HG03139 (cell line): ENCODE measurements around the gene ST6GALNAC3.
"Not testable (repeated sequence)": the region's sequence is repeated elsewhere in the genome, so short reads cannot be mapped to it uniquely, and the experiment has no call there.

ENCODE experiments used
- ATAC-seq: cut with Tn5 transposase; IDR thresholded peaks from one replicate; pipeline ENCODE4 v1.9.1; 2021; ENCODE audit not compliant: unreplicated experiment

The ST6GALNAC3 gene

DNA sequence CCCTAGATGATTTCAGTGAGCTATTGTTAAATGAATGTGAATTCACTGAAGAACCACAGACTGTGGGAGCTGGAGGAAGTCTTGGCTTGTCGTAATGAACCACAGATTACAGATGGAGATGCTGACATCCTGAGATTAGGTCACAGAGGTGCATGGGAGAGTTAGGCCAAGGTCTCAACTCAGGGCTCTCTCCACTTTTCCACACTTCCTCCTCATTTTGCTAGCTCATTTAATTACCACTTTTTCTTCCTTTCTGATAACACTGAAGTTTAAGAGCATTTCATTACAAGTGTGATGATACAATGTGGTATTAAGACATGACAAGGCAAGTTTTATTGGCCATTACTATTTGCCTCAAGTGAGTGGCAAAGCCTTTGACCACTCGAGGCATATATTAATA lies 30.8 kb downstream of the ST6GALNAC3 start:
- no peak for ATAC-seq

DNA sequence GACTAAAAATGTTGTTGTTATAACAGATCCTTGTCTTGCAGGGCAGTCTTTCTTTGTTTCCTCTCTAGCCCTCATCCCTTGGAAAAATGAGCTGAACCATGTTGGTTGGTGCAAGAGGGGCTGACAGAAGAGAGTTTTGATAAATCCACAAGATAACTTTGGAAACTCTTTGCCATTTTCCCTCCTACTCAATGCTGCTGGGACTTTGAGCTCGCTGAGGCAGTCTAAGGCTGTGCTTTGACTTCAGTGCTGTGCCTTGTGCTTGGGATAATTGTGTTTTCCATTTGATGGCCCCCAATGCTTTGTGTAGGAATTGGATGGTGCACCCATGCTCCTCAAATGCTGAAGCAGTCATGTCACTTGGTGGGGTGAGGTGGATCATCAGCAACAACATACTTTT lies 31.7 kb downstream of the ST6GALNAC3 start:
- no peak for ATAC-seq

DNA sequence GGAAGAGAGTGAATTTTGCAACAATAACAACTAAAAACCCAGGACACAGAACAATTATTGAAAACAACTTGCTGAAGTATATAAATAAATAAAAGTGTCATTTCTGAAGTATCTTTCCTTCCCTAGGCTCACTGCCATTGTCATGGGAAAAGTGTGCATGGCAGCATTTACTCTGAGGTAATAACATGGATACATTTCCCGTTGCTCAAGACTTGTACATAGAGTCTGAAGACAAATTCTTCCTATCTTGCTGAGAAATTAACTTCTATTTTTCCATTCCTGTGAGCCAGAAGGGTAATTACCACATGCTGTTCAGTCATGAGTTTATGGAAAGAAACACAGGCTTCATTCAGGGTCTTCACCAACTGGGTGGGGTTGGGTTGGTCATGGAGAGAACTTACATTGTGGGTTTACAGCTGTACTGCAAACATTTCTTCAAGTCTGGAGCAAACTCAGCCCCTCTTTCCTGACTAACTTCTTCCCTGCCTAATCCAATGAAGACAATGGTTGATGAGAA lies 32.2 kb downstream of the ST6GALNAC3 start:
- no peak for ATAC-seq

DNA sequence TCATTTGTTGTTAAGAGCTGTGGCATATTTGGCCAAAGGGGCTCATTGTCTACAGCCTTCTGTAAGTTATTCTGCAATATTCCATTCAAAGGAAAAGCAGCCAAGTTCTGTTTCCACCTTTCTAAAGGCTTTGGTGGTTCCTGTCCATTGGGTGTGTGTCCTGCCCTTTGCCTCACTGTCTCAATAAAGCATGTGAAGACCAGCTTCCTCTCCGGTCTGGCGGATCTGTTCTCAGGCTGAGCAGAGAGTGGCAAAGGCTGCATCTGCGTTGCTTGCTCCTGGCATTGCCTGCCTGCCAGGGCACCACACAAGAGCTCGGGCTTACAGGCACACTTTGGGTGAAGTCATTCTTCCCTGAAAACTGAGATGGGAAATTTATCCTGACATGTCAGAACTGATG lies 34.9 kb downstream of the ST6GALNAC3 start:
- no peak for ATAC-seq

DNA sequence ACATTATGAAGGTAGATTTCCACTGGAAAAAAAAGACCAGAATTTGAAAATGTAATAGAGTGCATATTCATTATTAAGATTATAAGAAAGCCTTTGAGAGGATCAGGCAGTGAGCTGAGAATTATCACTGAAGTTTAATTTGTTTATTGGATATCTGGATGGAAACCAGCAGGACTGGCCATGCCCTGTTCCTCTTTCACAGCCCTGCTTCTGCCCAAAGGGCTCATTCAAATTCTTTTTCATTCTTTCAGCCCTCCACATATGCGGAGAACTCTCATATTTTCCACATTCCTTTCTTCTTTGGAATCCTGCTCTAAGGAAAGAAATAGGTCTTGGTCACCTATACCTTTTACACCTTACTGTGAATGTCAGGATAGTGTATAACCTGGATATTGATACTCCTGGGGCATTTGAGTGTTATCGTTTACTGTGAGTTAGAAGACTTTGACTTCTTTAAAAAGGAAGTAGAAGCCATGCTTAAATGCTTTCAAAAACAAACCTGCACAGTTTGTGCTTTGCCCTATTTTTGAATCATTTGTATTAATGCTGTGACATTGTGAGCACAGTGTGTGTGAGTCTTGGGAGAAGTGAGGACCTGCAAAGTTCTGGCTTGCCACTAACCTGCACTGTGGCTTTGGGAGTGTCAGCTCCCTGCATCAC lies 35.5 kb downstream of the ST6GALNAC3 start:
- ATAC-seq, result no peak

DNA sequence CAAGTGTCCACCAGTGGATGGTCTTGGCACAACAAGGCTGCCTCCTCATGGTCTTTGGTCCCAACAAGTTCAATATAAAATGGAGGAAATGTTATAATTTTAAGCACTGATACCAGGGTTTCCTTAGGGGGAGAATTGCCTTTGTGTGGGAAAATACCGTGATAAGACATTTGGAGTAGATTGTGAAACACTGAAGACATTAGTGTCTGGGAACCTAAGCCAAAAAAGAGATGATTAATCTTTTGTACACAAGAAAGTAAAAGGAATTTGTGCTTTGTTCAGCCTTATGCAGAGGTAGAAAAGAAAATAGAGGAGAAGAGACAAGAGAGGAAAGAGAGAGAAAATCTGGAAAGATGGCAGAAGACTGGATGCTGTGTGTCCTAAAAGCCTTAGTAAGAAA lies 36.1 kb downstream of the ST6GALNAC3 start:
- no peak for ATAC-seq

DNA sequence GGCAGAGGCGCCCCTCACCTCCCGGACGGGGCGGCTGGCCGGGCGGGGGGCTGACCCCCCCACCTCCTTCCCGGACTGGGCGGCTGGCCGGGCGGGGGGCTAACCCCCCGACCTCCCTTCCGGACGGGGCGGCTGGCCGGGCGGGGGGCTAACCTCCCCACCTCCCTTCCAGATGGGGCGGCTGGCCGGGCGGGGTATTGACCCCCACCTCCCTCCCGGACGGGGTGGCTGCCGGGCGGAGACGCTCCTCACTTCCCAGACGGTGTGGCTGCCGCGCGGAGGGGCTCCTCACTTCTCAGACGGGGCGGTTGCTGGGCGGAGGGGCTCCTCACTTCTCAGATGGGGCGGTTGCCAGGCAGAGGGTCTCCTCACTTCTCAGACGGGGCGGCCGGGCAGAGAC lies 37.8 kb downstream of the ST6GALNAC3 start:
- ATAC-seq, result not testable (repeated sequence)

DNA sequence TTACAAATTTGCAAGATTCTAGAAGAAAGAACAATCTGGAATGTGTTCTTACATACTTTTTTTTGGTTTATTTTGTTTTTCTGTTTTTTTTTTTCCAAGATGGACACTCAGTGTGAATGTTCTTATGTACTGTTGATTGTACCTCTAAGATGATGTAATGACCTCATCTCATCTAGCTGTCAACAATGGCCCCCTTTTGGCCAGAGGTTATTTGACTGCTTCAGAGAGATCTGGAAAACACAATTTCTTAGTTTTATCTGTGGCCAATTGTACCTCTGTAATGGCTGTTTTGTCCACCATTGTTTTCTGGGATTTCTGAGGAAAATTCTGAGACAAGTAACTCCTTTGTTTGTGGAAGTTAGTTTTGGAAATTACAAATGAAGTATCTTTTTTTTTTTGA lies 38.9 kb downstream of the ST6GALNAC3 start:
- ATAC-seq, result no peak

DNA sequence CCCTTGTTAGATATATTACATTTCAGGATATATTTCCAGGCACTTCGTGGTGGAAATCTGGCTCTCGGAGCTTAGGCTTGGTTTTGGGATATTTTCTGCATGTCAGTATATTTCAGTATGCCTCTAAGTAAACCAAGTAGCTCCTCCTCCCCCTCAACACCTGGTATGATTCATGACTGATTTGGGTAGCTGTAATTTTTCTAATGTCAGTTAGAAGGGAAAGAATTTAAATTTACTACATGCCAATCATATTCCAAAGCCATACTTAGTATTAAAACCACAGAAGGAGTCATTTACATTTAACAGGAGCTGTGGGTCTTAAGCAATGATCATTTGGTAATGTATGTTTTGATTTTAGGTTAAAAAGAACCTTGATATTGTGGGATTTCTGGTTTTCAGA lies 40.6 kb downstream of the ST6GALNAC3 start:
- no peak for ATAC-seq

DNA sequence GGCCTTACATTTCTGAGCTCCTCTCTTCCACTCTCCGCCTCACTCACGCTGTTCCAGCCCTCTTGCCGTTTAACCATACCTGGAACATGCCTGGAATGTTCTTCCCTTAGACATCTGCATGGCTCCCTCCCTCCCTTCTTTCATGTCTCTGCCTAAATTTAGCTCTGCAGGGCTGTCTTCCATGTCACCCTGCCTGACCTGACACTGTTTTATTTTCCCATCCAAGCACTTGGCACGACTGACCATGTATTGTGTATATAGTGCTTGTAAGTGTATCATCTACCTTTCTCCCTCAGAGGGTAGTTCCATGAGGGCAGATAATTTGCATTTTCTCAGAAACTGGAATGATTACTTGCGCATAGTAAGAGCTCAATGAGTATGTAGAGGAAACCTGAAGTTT lies 47.3 kb downstream of the ST6GALNAC3 start:
- no peak for ATAC-seq

DNA sequence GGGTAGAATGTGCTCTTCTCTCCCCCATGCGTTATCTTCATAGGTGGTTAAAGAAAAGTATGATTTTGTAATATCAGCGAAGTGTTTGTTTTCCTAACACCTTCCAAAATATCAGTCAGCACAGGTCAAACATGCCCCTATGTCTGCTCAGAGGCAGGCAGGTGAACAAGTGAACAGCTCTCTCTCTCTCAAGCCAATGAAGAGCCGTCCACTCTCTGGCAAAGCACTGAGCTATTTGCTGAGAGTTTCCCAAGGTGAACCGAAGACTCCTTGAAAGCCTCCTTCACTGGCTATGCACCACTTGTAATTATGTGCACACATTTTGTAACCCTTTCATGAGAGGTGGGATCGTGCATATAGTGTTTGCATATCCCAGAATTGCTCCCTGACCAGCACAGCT lies 47.7 kb downstream of the ST6GALNAC3 start:
- no peak for ATAC-seq

DNA sequence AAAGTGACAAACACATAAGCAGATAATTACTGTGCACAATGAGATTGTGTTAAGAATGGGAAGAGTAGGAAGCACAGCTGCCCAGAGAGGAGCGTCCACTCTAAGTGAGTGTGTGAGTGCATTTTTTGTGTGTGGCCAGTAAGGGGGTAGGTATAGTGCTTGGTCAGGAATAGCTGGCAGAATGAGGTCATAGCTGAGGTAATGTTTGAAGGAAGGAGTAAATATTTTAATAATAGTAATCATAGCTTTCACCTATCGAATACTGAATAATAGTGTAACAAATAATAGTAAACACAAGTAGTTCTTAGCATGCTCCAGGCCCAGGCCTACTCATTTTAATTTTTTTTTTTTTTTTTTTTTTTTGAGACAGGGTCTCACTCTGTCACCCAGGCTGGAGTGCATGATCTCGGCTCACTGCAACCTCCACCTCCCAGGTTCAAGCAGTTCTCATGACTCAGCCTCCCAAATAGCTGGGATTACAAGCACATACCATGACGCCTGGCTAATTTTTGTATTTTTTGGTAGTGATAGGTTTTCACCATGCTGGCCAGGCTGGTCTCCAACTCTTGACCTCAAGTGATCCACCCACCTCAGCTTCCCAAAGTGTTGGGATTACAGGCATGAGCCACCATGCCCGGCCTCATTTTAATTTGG lies 49.0 kb downstream of the ST6GALNAC3 start:
- not testable (repeated sequence) for ATAC-seq

DNA sequence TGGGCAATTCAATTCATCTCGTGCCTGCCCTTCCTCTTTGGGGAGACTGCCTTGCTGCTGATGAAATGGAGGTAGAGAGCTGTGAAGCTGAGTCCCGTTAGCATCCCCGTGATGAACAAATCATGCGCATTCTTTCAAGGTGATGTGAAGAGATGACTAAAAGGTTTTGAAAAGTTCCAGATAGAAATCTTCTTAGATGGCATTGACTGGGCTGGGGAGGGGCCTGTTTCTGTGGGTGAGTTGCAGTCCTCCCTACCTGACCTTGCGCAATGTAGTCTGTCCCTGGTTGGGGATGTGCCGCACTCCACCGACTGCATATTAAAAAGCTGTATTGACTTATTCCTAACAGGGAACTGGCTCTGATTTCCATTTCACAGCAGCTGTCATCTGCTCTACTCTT lies 49.6 kb downstream of the ST6GALNAC3 start:
- no peak for ATAC-seq

DNA sequence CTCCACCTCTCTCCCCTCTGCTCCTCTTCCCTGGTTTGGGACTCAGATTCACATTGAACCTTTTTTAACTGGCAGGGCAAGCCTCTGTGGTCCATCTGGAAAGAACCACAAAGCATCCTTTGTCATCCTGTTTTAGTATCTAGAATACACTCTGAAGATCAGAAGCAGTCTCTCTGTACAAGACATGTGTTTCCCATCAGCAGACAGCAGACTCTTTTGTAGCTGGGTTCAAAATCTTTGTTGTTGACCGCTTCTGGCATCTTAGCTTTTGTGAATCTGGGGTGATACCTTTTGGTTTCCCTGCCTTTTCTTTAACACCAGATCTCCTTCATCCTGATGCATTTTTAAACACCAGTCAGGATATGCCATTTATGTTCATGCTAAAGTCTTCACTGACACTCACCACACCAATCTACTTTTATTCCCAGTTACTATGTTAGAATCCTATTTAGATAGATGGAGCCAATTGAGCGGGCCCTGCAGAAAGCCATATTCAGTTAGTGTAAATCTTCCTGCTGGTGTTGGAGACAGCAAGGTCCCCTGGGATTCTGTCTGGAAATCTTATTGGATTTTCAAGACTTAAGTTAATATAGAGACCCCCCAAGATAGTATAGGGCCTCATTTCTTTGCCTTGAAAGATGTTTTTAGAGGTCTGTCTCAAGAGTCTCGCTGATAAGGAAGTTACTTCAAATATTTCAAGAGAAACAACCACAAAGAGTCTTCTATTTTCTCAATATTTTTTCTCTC lies 51.1 kb downstream of the ST6GALNAC3 start:
- ATAC-seq, result no peak

DNA sequence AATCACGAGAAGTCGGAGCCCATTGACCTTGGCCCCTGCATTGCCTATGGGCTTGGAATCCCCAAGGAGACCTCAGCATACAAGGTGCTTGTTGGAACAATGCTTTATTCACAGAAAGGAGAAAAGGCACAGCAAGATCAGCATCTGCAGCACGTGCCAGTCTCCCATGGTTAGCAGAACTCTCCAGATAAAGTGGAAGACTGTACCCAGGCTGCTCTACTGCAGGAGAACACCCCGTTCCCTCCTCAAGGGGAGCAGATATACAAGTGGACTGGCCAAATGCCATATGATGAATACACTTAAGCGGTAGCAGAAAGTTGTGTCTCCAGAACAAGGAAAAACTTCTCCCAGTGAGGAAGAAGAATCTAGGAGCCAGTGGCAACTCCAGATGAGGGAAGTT lies 53.5 kb downstream of the ST6GALNAC3 start:
- no peak for ATAC-seq

DNA sequence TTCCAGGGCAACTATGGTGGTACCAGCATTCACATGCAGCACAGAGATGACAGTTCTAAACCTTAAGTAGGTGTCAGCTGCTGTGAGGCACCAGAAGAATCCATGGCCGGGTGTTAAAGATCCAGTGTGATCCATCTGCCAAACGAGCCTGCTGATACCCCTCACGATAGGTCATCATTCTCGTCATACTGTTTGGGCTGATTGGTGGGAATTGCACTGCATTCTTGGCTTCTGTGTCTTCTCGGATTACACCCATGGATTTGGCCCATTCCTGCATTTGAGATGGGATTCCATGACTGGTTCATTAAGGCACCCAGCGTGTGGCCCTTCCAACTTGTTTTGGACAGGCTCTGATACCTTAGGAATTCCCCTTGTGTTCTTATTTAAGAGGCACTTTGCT lies 55.2 kb downstream of the ST6GALNAC3 start:
- ATAC-seq, result no peak

DNA sequence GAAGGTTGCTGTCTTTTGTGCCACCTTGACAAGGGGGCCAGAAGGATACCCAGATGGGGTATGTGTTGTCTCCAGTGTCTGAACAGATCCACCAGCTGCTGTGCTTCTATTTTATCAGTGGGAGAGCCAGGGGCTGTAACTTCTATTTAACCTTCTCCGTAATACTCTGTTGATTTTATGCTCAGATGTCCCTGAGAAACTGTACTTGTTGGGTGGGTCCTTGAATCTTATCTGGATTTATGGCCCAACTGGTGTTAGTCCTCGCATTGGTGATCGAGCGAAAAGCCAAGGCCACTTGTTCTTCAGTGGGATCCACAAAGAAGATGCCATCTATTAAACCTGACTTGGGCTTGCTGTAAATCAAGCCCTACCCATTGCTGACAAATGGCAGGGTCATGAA lies 56.4 kb downstream of the ST6GALNAC3 start:
- no peak for ATAC-seq

DNA sequence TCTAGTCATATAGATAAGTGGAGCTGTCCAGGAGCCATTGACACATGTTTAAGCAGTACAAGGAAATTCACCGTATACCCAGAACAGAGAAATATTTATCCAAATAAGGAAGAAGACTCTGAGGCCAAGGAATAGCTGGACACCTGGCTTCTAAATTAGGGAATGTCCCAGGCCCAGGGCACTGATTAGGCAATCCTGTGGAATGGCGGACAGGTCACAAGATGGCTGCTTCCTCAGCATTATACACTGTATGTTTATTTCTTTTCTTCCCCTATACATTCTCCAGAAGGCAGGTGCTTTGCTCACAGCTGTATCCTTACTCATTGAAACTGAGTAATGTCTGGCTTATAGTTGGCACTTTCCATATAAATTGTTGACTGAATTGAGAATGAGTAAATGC lies 59.4 kb downstream of the ST6GALNAC3 start:
- no peak for ATAC-seq

DNA sequence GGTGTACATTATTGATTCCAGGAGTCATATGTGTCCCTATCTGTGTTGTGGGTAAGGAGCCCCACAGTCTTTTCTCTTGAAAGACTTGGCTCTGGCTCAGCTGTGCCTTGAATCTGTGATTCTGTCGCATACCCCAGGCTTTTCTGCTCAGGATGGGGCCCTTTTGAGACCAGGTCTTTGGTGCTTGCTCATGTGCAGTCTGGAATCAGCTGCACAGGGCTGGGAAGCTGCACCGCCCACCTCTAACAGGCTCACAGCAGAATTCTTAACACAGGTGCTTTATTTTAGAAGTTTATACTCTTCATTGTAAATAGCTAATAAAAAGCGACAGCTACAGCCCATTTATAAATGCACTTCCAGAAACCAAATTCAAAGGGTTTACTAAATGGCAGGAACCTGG lies 61.3 kb downstream of the ST6GALNAC3 start:
- ATAC-seq, result no peak

DNA sequence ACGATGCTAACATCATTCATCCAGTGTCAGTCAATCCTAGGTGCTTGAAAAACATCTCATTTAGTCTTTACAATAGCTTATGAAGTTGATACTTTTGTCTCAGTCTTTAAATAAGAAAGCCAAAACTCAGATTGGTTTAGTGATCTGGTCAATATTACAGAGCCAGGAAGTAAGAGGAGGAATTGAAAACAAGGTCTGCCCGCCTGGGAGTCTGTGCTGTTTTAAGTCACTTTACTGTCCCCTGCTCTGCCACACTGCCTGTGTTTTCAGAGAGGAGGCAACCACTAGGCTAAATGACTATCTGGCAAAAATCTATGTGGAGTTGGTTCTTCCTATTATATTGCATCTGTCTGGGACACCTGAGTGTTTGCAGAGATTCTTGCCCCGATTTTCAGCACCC lies 62.3 kb downstream of the ST6GALNAC3 start:
- no peak for ATAC-seq

DNA sequence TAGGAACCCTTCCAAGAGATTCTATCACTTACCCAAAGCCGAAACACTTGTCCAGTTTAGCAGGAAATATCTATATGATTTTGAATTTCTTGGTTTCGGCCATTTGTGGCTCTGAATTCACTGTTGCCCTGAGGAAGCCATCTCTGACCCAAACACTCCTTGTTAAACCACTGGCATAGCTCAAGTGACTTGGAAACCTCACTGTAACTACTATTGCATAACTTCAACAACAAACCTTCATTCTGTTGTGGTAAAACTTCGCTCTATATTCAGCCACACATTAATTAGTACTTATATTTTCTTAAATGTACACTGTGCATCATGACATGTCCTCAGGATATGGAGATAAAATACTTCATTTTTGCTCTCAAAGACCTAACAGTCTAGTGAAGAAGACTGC lies 63.2 kb downstream of the ST6GALNAC3 start:
- ATAC-seq, result no peak

DNA sequence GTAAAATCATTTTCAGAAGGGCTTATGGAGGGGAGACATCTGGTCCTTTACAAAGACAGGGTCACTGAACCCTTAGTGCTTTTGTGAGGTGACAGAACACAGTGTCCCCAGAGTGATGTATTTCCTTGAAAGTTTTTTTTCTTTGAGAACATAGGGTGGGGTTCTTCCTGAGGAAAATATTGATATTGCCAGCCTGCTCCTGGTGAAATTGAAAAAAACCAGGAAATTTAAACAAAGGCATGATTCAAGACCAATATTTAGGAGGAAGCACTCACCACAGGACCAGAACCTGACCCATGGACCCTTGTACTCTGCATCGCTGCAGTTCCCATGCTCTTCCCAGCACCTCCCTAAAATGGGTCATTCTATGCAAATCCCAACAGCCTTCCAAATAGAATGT lies 63.7 kb downstream of the ST6GALNAC3 start:
- no peak for ATAC-seq
